GM18909 (cell line): Measurements from ENCODE around the gene FASLG.

Experiments used
- ATAC-seq: cut with Tn5 transposase; IDR thresholded peaks from one replicate; pipeline ENCODE4 v1.9.1; 2021; ENCODE audit warnings: mild to moderate bottlenecking; ENCODE audit not compliant: unreplicated experiment, poor library complexity

FASLG gene

GRCh38 chr1:172641492-172641891 is 17.4 kb upstream of the FASLG start:
- ATAC-seq: no peak

GRCh38 chr1:172642970-172643369 is 15.9 kb upstream of the FASLG start:
- ATAC-seq: no peak

- ATAC-seq: no peak
These were observed 12.2 kb upstream of the FASLG start for GRCh38 chr1:172646653-172647052.

- no peak for ATAC-seq
These were observed 11.8 kb upstream of the FASLG start for GRCh38 chr1:172647110-172647564.

- ATAC-seq: no peak
These were observed 10.9 kb upstream of the FASLG start for GRCh38 chr1:172647987-172648386.

- no peak for ATAC-seq
These were observed 8.3 kb upstream of the FASLG start for GRCh38 chr1:172650474-172651193.

GRCh38 chr1:172653015-172653709 is 5.7 kb upstream of the FASLG start:
- ATAC-seq: no peak

- ATAC-seq: no peak
These were observed 4.4 kb upstream of the FASLG start for GRCh38 chr1:172654535-172654934.

- ATAC-seq: no peak
These were observed 2.3 kb upstream of the FASLG start for GRCh38 chr1:172656576-172656975.

- no peak for ATAC-seq
These were observed 1.3 kb upstream of the FASLG start for GRCh38 chr1:172657586-172657985.

GRCh38 chr1:172661107-172661506 is 2.2 kb downstream of the FASLG start:
- ATAC-seq: no peak

- peak; percentile 79 for ATAC-seq
These were observed 3.7 kb downstream of the FASLG start for GRCh38 chr1:172662464-172663109.

- no peak for ATAC-seq
These were observed 4.8 kb downstream of the FASLG start for GRCh38 chr1:172663732-172664131.

- ATAC-seq: no peak
These were observed 9.2 kb downstream of the FASLG start for GRCh38 chr1:172668097-172668496.

GRCh38 chr1:172669011-172669410 is 10.1 kb downstream of the FASLG start:
- ATAC-seq: no peak

GRCh38 chr1:172670316-172670715 is 11.4 kb downstream of the FASLG start:
- no peak for ATAC-seq

GRCh38 chr1:172670791-172671190 is 11.9 kb downstream of the FASLG start:
- no peak for ATAC-seq

- no peak for ATAC-seq
These were observed 12.7 kb downstream of the FASLG start for GRCh38 chr1:172671591-172671990.

GRCh38 chr1:172672720-172673119 is 13.8 kb downstream of the FASLG start:
- ATAC-seq: no peak

- ATAC-seq: no peak
These were observed 14.9 kb downstream of the FASLG start for GRCh38 chr1:172673761-172674160.

- no peak for ATAC-seq
These were observed 16.1 kb downstream of the FASLG start for GRCh38 chr1:172674831-172675613.
